Testis (tissue), 3 donors: Measurements from ENCODE around the gene SPOUT1. TPM values are rescaled to one million over a fixed set of nuclear protein-coding genes. Genes with fewer than 3 reads are reported as not detected.
"Not testable (repeated sequence)": the region's sequence is repeated elsewhere in the genome, so short reads cannot be mapped to it uniquely, and the experiment has no call there.

Source experiments
- DNase-seq: peaks from one replicate; pipeline ENCODE4 v3.0.0-alpha.2; 2019
- H3K27ac ChIP-seq, 2 donors: fragments of 200-600 bp; sonication (generic); one replicate each; pipeline ENCODE4 v1.5.1; 2019
- H3K27me3 ChIP-seq: fragments of 200-600 bp; sonication (generic); one replicate; pipeline ENCODE4 v1.5.1; 2019
- H3K36me3 ChIP-seq: fragments of 200-600 bp; sonication (generic); one replicate; pipeline ENCODE4 v1.5.1; 2017; ENCODE audit warnings: low read depth; ENCODE audit errors: missing control alignments
- H3K4me1 ChIP-seq: fragments of 200-600 bp; sonication (generic); one replicate; pipeline ENCODE4 v1.5.1; 2019
- H3K4me3 ChIP-seq, 2 donors: fragments of 200-600 bp; sonication (generic); one replicate each; pipeline ENCODE4 v1.5.1; 2017 to 2019
- H3K9me3 ChIP-seq: fragments of 200-600 bp; sonication (generic); one replicate; pipeline ENCODE4 v1.5.1; 2017
- POLR2A ChIP-seq: fragments of 450-650 bp; IDR thresholded peaks from one replicate; pipeline ENCODE4 v1.6.1; 2017; ENCODE audit warnings: antibody characterized with exemption, mild to moderate bottlenecking, moderate library complexity
- WGBS, 2 donors: methylation state at CpG; one replicate each; pipeline ENCODE4 v1.1.5; 2018; 5-methylcytosine and 5-hydroxymethylcytosine counted together
- intact Hi-C: fragments of 100-400 bp; cut with DNase I; formaldehyde crosslinking; loops from one replicate; pipeline ENCODE4 v1.15.1; 2023; ENCODE audit warnings: low total_unique reads
- polyA plus RNA-seq: library from polyadenylated mRNA; stranded (reverse); fragments of 350-450 nt; fragmentation: Illumina TruSeq; extraction: RNeasy Lipid Tissue Mini Kit (QIAGEN cat#74804); gene quantifications from one replicate; pipeline ENCODE4 v1.2.3, GENCODE V29; 2014; ENCODE audit warnings: low read depth, low replicate concordance; ENCODE audit not compliant: insufficient read depth
- total RNA-seq, 2 donors: library from RNA; depleted of rRNA; stranded (reverse); fragments of >200 nt; gene quantifications; one replicate each; pipeline ENCODE4 v1.2.3, GENCODE V29; 2016
- TF ChIP-seq, protein P1 (sequence below), 3 experiments: fragments of 450-650 bp in 2 of 3; fragments of 200-600 bp in 1 of 3; sonication (generic) in 1 of 3; IDR thresholded peaks; one replicate each; pipeline ENCODE4 v1.5.1; 2016 to 2019; ENCODE audit warnings: antibody characterized with exemption in 3 of 3, mild to moderate bottlenecking in 2 of 3, moderate library complexity in 1 of 3

SPOUT1 gene
- total and polyA plus RNA-seq, 3 donors from 2014 or later: 14.4 to 43.2 (median 34.0) TPM

DNA sequence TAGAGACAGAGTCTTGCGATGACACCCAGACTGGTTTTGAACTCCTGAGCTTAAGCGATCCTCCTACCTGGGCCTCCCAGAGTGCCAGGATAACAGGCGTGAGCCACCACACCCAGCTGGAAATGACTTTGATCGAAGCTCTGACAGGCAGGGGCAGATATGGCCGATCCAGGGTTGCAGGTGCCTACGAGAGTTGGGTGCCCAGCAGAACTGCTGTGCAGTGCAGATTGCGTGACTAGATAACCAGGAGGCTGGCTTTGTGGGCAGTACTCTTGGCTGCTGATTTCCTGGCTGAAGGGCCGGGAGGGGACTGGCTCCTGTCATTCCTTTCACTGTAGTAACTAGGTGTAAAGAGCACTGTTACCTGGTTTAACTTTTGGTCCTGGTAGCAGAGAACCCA, 30.7 kb downstream of the SPOUT1 start:
- H3K27ac ChIP-seq: no peak overlapping the region
- 86 to 88% methylated on average over 7 to 8 of the region's 8 CpGs for WGBS, 2 donors
- no peaks in the 10 kb centered on the region for H3K27me3 ChIP-seq
- TF ChIP-seq, protein P1, sequence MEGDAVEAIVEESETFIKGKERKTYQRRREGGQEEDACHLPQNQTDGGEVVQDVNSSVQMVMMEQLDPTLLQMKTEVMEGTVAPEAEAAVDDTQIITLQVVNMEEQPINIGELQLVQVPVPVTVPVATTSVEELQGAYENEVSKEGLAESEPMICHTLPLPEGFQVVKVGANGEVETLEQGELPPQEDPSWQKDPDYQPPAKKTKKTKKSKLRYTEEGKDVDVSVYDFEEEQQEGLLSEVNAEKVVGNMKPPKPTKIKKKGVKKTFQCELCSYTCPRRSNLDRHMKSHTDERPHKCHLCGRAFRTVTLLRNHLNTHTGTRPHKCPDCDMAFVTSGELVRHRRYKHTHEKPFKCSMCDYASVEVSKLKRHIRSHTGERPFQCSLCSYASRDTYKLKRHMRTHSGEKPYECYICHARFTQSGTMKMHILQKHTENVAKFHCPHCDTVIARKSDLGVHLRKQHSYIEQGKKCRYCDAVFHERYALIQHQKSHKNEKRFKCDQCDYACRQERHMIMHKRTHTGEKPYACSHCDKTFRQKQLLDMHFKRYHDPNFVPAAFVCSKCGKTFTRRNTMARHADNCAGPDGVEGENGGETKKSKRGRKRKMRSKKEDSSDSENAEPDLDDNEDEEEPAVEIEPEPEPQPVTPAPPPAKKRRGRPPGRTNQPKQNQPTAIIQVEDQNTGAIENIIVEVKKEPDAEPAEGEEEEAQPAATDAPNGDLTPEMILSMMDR (IDR thresholded peaks at IDR 0.05): no peak
- TF ChIP-seq POLR2A: no peak
- H3K4me3 ChIP-seq: no peak overlapping the region
- H3K4me1 ChIP-seq: no peaks in the 10 kb centered on the region
- no peak for DNase-seq
- intact Hi-C loops: no loop called here
- H3K36me3 ChIP-seq: no peaks in the 10 kb centered on the region
- H3K9me3 ChIP-seq: no peaks in the 10 kb centered on the region

DNA sequence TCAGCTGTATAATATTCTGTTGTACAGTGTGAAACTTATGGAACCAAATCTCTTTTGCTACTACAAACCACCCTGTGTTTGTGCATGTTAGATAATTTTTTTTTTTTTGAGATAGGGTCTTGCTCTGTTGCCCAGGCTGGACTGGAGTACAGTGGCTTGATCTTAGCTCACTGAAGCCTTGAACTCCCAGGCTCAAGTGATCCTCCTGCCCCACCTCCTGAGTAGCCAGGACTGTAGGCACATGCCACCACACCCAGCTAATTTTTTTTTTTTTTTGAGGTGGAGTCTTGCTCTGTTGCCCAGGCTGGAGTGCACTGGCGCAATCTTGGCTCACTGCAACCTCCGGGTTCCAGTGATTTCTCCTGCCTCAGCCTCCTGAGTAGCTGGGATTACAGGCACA, 34.6 kb downstream of the SPOUT1 start:
- intact Hi-C loops, H3K4me1 ChIP-seq, H3K36me3 ChIP-seq, H3K9me3 ChIP-seq, H3K27ac ChIP-seq, H3K4me3 ChIP-seq, DNase-seq, H3K27me3 ChIP-seq: not testable (repeated sequence)
- 48 to 50% methylated on average over 2 of the region's 2 CpGs for WGBS, 2 donors

DNA sequence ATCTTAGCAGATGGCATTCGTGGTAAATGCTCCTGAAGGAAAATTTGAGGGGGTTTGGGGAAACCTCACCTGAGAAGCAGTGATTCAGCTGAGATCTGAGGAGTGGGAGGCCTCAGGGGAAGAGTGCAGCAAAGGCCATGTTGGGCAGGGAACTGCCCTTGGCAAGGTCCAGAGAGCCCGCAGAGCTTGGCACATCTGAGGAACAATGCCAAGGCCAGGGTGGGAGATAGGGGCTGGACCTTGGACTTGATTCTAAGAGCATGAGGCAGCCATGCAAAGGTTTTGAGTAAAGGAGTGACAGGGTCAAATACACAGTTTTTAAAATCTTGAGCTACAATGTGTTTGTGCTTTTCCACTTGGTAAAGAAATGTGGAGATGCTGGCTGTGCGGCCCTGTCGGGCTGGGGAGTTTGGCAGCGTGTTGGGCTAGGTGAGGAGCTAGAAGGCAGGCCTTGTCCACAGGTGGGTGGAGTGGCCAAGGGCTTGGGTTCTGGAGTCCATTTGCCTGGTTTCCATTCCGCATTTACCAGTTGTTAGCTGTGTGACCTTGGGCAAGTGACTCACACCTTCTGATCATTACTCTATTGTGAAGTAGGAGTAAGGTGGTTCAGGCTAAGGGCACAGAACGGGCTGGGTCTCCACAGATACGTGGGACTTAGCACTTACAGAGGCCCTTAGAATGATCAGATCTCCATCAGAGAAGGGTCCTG, 36.5 kb downstream of the SPOUT1 start:
- Histone ChIP-seq H3K27me3 (no peaks in the 10 kb centered on the region), H3K4me1 (peaks cover 3% of the 10 kb centered on the region), H3K9me3 (no peaks in the 10 kb centered on the region), H3K4me3 (no peak overlapping the region), H3K36me3 (no peaks in the 10 kb centered on the region), H3K27ac (no peak overlapping the region)
- 80 to 85% methylated on average over 8 of the region's 8 CpGs for WGBS, 2 donors
- no peak for DNase-seq
- intact Hi-C loops: no loop called here
- no peak for TF ChIP-seq POLR2A
- TF ChIP-seq, protein P1 (IDR thresholded peaks at IDR 0.05): no peak

DNA sequence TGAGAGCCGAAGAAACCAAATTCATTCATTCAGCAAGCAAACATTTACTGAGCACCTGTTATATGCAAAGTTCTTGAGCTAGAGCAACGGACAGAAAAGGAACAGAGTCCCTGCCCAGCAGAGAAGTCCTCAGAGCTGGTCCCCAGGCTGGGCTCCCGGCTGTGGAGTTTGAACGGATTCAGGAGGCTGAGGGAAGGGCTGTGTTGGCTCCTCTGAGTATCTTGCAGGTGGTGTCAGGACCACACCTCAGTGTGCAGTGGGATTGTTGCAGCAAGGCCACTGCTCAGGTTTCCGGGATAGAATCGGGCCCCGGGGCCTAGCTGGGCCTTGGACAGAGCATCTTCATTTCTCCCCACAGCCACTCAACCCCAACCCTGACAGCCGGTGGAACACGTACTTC, 37.5 kb downstream of the SPOUT1 start:
- no peak for DNase-seq
- no peaks in the 10 kb centered on the region for H3K9me3 ChIP-seq
- TF ChIP-seq POLR2A: no peak
- TF ChIP-seq, protein P1 (IDR thresholded peaks at IDR 0.05): no peak
- H3K4me3 ChIP-seq: no peak overlapping the region
- no peaks in the 10 kb centered on the region for H3K27me3 ChIP-seq
- H3K27ac ChIP-seq: no peak overlapping the region
- peaks cover 7% of the 10 kb centered on the region for H3K4me1 ChIP-seq
- no peaks in the 10 kb centered on the region for H3K36me3 ChIP-seq
- WGBS, 2 donors: 93 to 97% methylated on average over 7 to 9 of the region's 9 CpGs
- intact Hi-C loops: no loop called here

DNA sequence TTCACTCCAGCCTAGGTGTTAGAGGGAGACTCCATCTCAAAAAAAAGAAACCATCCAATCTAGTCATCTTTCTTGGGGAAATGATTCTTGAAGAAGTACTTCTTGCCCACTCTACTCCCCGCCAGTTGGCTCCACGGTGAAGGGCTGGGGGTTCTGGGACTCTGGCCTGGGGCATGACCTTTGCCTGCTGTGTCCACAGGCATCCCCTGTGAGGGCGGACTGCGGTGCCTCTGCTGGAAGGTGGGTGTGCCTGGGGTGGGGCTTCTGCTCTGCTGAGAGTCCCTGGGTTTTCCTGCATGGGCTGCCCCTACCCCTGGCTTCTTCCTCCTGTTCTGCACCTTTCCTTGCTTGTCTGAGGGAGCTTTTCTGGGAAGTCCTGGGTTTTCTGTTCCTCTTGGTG, 39.1 kb downstream of the SPOUT1 start:
- TF ChIP-seq, protein P1 (IDR thresholded peaks at IDR 0.05): no peak
- no peak for TF ChIP-seq POLR2A
- WGBS, 2 donors: 89 to 92% methylated on average over 4 of the region's 4 CpGs
- no peaks in the 10 kb centered on the region for H3K9me3 ChIP-seq

More for the DNA sequence above, 39.1 kb downstream of the SPOUT1 start:
- H3K36me3 ChIP-seq: no peaks in the 10 kb centered on the region
- H3K27ac ChIP-seq: no peak overlapping the region
- H3K4me1 ChIP-seq: peaks cover 11% of the 10 kb centered on the region
- no peak overlapping the region for H3K4me3 ChIP-seq
- DNase-seq: no peak
- intact Hi-C loops: no loop called here
- H3K27me3 ChIP-seq: no peaks in the 10 kb centered on the region
